ENCODE results near the gene CRK. TPM values are rescaled to one million over a fixed set of nuclear protein-coding genes. Genes with fewer than 3 reads are reported as not detected.

CRK gene
- 77.5 to 92.1 TPM (median 88.3 TPM) in 5 replicates for total RNA-seq (2022; extraction: Qiagen RNA extraction; ENCODE audit: low read depth)

GRCh38 chr17:1455797-1456599 lies at the start of gene CRK:
Gene CRK, minus strand, starts transcription at chr17:1456232. Its CDS starts 115 bp downstream, at chr17:1456117.

GRCh38 chr17:1492249-1493206 lies 36.5 kb upstream of the CRK start, which contains the start of gene MYO1C:
Gene MYO1C, minus strand, starts transcription at chr17:1492686. Its CDS starts 199 bp downstream, at chr17:1492487.

GRCh38 chr17:1399679-1400512 lies 56.1 kb downstream of the CRK start, which contains the start of gene YWHAE:
Gene YWHAE, minus strand, starts transcription at chr17:1400222. Its CDS starts 112 bp downstream, at chr17:1400110.

Other genes with a start within 250 kb of the CRK start
- not detected in 5 replicates for gene BHLHA9, start 185.8 kb downstream of the CRK start, total RNA-seq (2022; extraction: Qiagen RNA extraction; ENCODE audit: low read depth)
- not detected in 5 replicates for gene TRARG1, start 176.6 kb downstream of the CRK start, total RNA-seq (2022; extraction: Qiagen RNA extraction; ENCODE audit: low read depth)
- gene YWHAE, start 56.0 kb downstream of the CRK start, total RNA-seq (2022; extraction: Qiagen RNA extraction; ENCODE audit: low read depth): 559 to 1,080 TPM (median 568 TPM) in 5 replicates
- gene MYO1C, start 36.5 kb upstream of the CRK start, total RNA-seq (2022; extraction: Qiagen RNA extraction; ENCODE audit: low read depth): 105 to 136 TPM (median 129 TPM) in 5 replicates
- 19.3 to 26.3 TPM (median 23.9 TPM) in 5 replicates for gene INPP5K, start 60.4 kb upstream of the CRK start, total RNA-seq (2022; extraction: Qiagen RNA extraction; ENCODE audit: low read depth)
- 57.4 to 71.2 TPM (median 65.4 TPM) in 5 replicates for gene PITPNA, start 106.6 kb upstream of the CRK start, total RNA-seq (2022; extraction: Qiagen RNA extraction; ENCODE audit: low read depth)
- gene SLC43A2, start 172.6 kb upstream of the CRK start, total RNA-seq (2022; extraction: Qiagen RNA extraction; ENCODE audit: low read depth): 4.8 to 7.0 TPM (median 5.7 TPM) in 5 replicates
- gene SCARF1, start 189.5 kb upstream of the CRK start, total RNA-seq (2022; extraction: Qiagen RNA extraction; ENCODE audit: low read depth): 0.18 to 0.38 TPM (median 0.27 TPM) in 5 replicates
- gene RILP, start 193.6 kb upstream of the CRK start, total RNA-seq (2022; extraction: Qiagen RNA extraction; ENCODE audit: low read depth): 14.6 to 18.7 TPM (median 18.1 TPM) in 5 replicates
- 251 to 271 TPM (median 258 TPM) in 5 replicates for gene PRPF8, start 228.6 kb upstream of the CRK start, total RNA-seq (2022; extraction: Qiagen RNA extraction; ENCODE audit: low read depth)